Testis (tissue), 3 donors: ENCODE data around the gene RESP18. TPM values are rescaled to one million over a fixed set of nuclear protein-coding genes. Genes with fewer than 3 reads are reported as not detected.
"Not testable (repeated sequence)": the region's sequence is repeated elsewhere in the genome, so short reads cannot be mapped to it uniquely, and the experiment has no call there.

Experiments
- DNase-seq: peaks from one replicate; pipeline ENCODE4 v3.0.0-alpha.2; 2019
- H3K27ac ChIP-seq, 2 donors: fragments of 200-600 bp; sonication (generic); one replicate each; pipeline ENCODE4 v1.5.1; 2019
- H3K27me3 ChIP-seq: fragments of 200-600 bp; sonication (generic); one replicate; pipeline ENCODE4 v1.5.1; 2019
- H3K36me3 ChIP-seq: fragments of 200-600 bp; sonication (generic); one replicate; pipeline ENCODE4 v1.5.1; 2017; ENCODE audit warnings: low read depth; ENCODE audit errors: missing control alignments
- H3K4me1 ChIP-seq: fragments of 200-600 bp; sonication (generic); one replicate; pipeline ENCODE4 v1.5.1; 2019
- H3K4me3 ChIP-seq, 2 donors: fragments of 200-600 bp; sonication (generic); one replicate each; pipeline ENCODE4 v1.5.1; 2017 to 2019
- H3K9me3 ChIP-seq: fragments of 200-600 bp; sonication (generic); one replicate; pipeline ENCODE4 v1.5.1; 2017
- CTCF ChIP-seq, 3 experiments: fragments of 450-650 bp in 2 of 3; fragments of 200-600 bp in 1 of 3; sonication (generic) in 1 of 3; IDR thresholded peaks; one replicate each; pipeline ENCODE4 v1.5.1; 2016 to 2019; ENCODE audit warnings: antibody characterized with exemption in 3 of 3, mild to moderate bottlenecking in 2 of 3, moderate library complexity in 1 of 3
- POLR2A ChIP-seq: fragments of 450-650 bp; IDR thresholded peaks from one replicate; pipeline ENCODE4 v1.6.1; 2017; ENCODE audit warnings: antibody characterized with exemption, mild to moderate bottlenecking, moderate library complexity
- WGBS, 2 donors: methylation state at CpG; one replicate each; pipeline ENCODE4 v1.1.5; 2018; 5-methylcytosine and 5-hydroxymethylcytosine counted together
- intact Hi-C: fragments of 100-400 bp; cut with DNase I; formaldehyde crosslinking; loops from one replicate; pipeline ENCODE4 v1.15.1; 2023; ENCODE audit warnings: low total_unique reads
- polyA plus RNA-seq: library from polyadenylated mRNA; stranded (reverse); fragments of 350-450 nt; fragmentation: Illumina TruSeq; extraction: RNeasy Lipid Tissue Mini Kit (QIAGEN cat#74804); gene quantifications from one replicate; pipeline ENCODE4 v1.2.3, GENCODE V29; 2014; ENCODE audit warnings: low read depth, low replicate concordance; ENCODE audit not compliant: insufficient read depth
- total RNA-seq, 2 donors: library from RNA; depleted of rRNA; stranded (reverse); fragments of >200 nt; gene quantifications; one replicate each; pipeline ENCODE4 v1.2.3, GENCODE V29; 2016

The RESP18 gene
- total and polyA plus RNA-seq, 3 donors from 2014 or later, result 0.71 to 1.4 TPM; not detected in 1

DNA sequence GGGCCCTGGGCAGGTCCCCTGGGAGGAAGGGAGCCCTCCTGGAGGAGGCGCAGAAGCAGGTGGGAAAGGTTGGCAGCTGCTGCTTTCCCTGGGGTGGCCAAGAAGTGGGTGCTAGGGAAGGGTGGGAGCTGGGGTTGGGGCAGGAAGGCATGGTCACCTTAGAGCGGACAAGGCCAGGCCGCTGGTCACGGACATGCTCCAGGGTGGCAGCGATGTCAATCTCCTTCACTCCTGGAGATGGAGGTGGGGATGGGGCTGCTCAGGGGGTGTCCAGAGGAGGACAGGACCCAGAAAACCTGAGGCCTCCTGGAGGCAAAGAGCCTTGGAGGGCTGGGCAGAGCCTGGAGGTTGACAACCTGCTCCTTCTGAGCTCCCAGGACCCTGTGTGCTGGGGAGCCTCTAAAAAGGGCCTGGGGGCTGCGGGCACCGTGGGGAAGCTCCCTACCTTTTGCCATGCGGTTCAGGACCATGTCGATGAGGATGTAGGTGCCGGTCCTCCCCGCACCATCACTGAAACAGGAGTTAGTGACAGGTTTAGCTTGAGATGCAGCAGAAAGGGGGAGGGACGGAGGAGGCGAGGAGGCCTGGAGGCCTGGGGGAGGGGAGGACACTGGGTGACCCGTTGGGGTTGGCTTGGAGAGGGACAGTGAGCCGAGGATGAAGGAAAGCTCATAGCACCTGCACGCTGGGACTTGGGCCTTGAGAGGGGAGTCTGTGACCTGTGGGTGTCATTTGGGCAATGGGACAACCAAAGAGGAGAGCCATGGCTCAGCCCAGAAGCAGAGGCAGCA lies 42.0 kb downstream of the RESP18 start:
- DNase-seq, result no peak

GRCh38 chr2:219289537-219290361 lies 42.8 kb downstream of the RESP18 start:
- Histone ChIP-seq H3K27ac (peak overlapping the region; percentile 80 to 88), H3K4me1 (peaks cover 22% of the 10 kb centered on the region), H3K4me3 (no peak overlapping the region), H3K27me3 (no peaks in the 10 kb centered on the region), H3K36me3 (no peaks in the 10 kb centered on the region), H3K9me3 (no peaks in the 10 kb centered on the region)
- WGBS, 2 donors, result 40 to 55% methylated on average over 12 to 16 of the region's 16 CpGs
- DNase-seq, result peak; percentile 87
- TF ChIP-seq CTCF (IDR thresholded peaks at IDR 0.05) (no peak), POLR2A (no peak)
- intact Hi-C loops, result loop anchor here (5.0 kb wide), 1 partner anchor 127 kb away; the partner anchor contains the start of gene NHEJ1

More for the DNA sequence above, 42.0 kb downstream of the RESP18 start:
- Histone ChIP-seq H3K36me3 (no peaks in the 10 kb centered on the region), H3K9me3 (no peaks in the 10 kb centered on the region), H3K27me3 (no peaks in the 10 kb centered on the region), H3K4me1 (peaks cover 18% of the 10 kb centered on the region), H3K4me3 (no peak overlapping the region), H3K27ac (peak overlapping the region; percentile 80 to 88)
- TF ChIP-seq POLR2A (no peak), CTCF (IDR thresholded peaks at IDR 0.05) (no peak)
- 89% methylated on average over 15 to 16 of the region's 16 CpGs for WGBS, 2 donors
- intact Hi-C loops, result loop anchor here (5.0 kb wide), 1 partner anchor 128 kb away; the partner anchor contains the start of gene NHEJ1

DNA sequence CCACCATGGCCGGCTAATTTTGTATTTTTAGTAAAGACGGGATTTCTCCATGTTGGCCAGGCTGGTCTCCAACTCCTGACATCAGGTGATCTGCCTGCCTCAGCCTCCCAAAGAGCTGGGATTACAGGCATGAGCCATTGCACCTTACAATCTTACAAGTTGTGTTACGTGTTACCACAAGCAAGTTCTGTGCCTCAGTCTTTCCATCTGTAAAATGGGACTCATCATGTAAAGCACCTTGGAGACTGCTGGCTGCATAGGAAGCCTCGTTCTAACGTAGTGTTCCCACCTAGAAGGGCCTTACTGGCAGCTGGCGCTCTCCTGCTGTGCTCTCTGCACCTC lies 43.4 kb downstream of the RESP18 start:
- H3K9me3 ChIP-seq, result no peaks in the 10 kb centered on the region
- no peaks in the 10 kb centered on the region for H3K36me3 ChIP-seq
- no peaks in the 10 kb centered on the region for H3K27me3 ChIP-seq
- no peak for DNase-seq
- H3K4me3 ChIP-seq, result no peak overlapping the region
- H3K4me1 ChIP-seq, result peaks cover 22% of the 10 kb centered on the region
- peak overlapping the region; percentile 80 to 88 for H3K27ac ChIP-seq
- TF ChIP-seq CTCF (IDR thresholded peaks at IDR 0.05), result no peak
- TF ChIP-seq POLR2A, result no peak
- 45 to 58% methylated on average over 5 to 6 of the region's 6 CpGs for WGBS, 2 donors
- intact Hi-C loops, result no loop called here

DNA sequence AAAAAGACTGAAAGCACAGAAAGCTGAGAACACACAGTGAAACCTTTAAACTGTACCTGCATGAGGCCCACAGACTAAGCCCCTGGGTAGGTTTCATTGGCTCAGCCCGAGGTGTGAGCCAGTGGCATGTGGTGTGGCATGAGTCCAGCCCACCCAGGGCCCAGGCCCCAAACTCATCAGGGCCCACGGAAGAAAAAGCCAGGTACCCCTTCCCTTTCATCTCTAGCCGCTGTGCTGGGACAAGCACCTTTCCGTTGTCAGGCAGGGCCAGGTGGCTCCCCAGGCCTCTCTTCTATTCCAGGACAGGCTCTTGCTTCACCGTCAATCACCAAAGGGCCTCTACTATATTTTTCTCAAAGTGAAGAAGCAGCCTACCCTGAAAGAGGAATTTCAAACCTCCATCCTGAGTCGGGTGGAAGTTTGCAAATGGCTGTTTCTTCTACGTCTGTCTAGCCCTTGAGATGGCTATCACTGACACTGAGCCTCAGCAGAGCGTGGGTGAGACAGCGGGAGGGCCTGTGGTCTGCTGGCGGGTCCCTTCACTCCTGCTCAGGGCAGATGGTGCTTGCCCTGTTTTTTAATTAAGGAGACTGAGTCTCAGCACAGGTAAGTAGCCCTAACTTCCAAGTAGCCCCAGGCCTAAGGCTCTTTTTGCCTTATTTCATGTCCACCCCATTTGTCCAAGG lies 44.8 kb downstream of the RESP18 start:
- no peak for DNase-seq
- no peak overlapping the region for H3K4me3 ChIP-seq
- TF ChIP-seq POLR2A, result no peak
- no peak for TF ChIP-seq CTCF (IDR thresholded peaks at IDR 0.05)
- no peaks in the 10 kb centered on the region for H3K9me3 ChIP-seq
- H3K36me3 ChIP-seq, result no peaks in the 10 kb centered on the region
- H3K4me1 ChIP-seq, result peaks cover 22% of the 10 kb centered on the region
- H3K27me3 ChIP-seq, result no peaks in the 10 kb centered on the region
- WGBS, 2 donors, result 87 to 88% methylated on average over 9 to 10 of the region's 10 CpGs
- peak overlapping the region; percentile 6 to 7 for H3K27ac ChIP-seq
- intact Hi-C loops, result no loop called here

- DNase-seq, H3K4me3 ChIP-seq, H3K36me3 ChIP-seq, H3K27me3 ChIP-seq, H3K9me3 ChIP-seq, intact Hi-C loops: not testable (repeated sequence)
- peaks cover 22% of the 10 kb centered on the region for H3K4me1 ChIP-seq
- peak overlapping the region; percentile 6 to 58 for H3K27ac ChIP-seq
- 90 to 92% methylated on average over 6 of the region's 6 CpGs for WGBS, 2 donors
Measured at GRCh38 chr2:219287116-219287440, 45.5 kb downstream of the RESP18 start.
